ENCODE measurements around the gene BBS10.
A peak's percentile ranks its signal among the peaks of the same experiment; 100 is the strongest.

DNA sequence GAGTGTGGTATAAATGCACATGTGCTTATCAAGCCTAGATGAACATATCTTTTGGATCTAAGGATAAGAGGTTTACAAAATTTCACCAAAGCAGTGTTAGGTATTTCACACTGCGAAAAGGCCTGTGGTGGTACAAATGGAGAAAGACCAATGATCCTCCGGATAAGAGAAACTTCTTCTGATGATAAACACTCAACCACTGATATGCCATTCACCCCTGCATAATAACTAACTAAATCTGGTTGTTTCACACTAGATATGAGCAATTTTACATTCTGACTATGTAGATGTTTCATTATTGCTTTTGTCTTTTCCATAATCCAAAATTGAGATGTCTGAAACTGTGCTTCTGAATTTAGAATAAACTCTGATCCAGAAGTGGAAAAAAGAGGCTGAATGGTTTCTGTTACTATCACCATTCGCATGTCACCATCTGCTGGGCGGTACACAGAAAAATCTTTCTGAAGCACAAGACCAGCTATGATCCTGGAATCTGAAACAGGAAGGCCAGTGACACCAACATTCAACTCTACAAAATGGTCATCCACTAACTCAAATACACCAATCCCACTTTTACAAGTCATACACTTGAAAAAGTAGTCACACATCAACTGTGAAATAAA is 1.3 kb downstream of the BBS10 start:
- TF ChIP-seq, protein P1, sequence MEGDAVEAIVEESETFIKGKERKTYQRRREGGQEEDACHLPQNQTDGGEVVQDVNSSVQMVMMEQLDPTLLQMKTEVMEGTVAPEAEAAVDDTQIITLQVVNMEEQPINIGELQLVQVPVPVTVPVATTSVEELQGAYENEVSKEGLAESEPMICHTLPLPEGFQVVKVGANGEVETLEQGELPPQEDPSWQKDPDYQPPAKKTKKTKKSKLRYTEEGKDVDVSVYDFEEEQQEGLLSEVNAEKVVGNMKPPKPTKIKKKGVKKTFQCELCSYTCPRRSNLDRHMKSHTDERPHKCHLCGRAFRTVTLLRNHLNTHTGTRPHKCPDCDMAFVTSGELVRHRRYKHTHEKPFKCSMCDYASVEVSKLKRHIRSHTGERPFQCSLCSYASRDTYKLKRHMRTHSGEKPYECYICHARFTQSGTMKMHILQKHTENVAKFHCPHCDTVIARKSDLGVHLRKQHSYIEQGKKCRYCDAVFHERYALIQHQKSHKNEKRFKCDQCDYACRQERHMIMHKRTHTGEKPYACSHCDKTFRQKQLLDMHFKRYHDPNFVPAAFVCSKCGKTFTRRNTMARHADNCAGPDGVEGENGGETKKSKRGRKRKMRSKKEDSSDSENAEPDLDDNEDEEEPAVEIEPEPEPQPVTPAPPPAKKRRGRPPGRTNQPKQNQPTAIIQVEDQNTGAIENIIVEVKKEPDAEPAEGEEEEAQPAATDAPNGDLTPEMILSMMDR (IDR thresholded peaks at IDR 0.05) = peak in 5 of 6 experiments; percentile 21 to 47 (median 26)
- no peak for TF ChIP-seq POLR2A (IDR thresholded peaks at IDR 0.05)

All from adrenal gland (tissue), 5 donors.